SHP77 treated with DMSO at 0.1 percent for 48 hours (cell line): ENCODE measurements around the gene STK17A.

ENCODE experiments used
- DNase-seq: peaks from one replicate; lab custom pipeline; 2025; lab: John Stamatoyannopoulos, UW

STK17A gene

DNA sequence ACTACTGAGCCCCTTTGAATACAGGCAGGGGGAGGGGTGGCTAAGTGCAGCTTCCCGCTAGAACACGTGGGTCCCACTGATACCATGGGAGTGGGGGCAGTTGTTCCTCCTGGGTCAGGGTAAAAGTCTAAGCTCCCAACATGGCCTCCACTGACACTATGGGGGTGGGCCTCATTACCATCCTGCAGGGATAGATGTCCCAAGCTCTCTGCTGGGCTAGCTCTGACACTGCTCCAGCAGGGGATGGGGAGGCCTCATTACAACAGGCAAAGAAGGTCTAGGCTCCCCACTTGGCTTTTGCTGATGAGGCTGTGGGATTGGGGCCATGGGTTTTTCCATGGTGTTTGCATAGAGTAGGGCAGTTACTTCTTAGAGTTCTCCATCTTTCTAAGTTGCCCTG, 51.5 kb downstream of the STK17A start:
- no peak for DNase-seq

DNA sequence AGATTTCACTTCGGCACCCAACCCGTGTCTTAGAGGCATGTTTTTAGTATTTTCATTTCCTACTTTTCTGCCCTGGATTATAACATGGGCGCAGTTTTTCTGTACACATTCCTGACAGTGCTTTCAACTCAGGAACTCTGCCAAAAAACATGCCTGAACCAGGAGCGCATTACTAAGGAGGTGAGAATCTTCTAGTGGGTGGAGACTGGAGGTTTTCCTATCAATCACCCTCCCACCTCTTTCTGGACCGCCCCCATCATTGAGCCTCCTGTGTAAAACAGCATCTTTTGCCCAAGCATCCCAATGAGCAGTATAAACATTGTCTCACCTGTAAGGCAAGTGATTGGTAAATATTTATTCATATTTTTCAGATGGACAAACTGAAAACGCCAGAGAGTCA, 53.2 kb downstream of the STK17A start:
- DNase-seq = peak; percentile 78

- no peak for DNase-seq
Measured at GRCh38 chr7:43637114-43637806, 54.4 kb downstream of the STK17A start.

DNA sequence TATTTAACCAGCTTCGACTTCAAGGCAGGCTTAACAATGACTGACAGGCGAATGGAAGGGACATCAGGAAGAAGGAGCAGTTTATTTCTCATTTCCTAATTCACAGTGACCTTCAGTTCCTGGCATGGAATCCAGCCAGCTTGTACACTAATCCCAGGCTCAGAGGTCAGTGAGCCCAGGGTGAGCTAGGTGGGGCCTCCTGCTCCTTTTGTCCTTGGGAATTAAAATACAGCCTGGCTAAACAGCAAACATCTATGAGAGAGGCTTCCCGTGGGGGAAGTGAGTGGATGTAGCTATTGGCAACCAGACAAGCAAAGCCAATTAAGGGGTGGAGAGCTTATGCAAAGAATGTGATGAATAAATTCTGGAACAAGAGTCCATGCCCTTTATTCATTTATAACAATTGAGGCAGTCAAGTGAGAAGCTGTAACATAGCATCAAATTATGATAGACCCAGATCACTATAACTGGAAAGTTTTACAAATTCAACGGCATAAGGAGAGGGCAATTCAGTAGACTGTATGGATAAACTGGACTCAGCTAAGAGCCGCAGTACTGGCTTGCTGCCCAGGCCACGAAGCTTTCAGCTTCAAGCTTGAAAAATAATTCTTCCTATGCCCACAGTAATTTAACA, 57.1 kb downstream of the STK17A start:
- DNase-seq = peak; percentile 83

- no peak for DNase-seq
Measured at GRCh38 chr7:43640679-43641078, 57.8 kb downstream of the STK17A start.

- DNase-seq = no peak
Measured at GRCh38 chr7:43642897-43643630, 60.2 kb downstream of the STK17A start.

- DNase-seq = no peak
Measured at GRCh38 chr7:43643846-43644245, 60.9 kb downstream of the STK17A start.

DNA sequence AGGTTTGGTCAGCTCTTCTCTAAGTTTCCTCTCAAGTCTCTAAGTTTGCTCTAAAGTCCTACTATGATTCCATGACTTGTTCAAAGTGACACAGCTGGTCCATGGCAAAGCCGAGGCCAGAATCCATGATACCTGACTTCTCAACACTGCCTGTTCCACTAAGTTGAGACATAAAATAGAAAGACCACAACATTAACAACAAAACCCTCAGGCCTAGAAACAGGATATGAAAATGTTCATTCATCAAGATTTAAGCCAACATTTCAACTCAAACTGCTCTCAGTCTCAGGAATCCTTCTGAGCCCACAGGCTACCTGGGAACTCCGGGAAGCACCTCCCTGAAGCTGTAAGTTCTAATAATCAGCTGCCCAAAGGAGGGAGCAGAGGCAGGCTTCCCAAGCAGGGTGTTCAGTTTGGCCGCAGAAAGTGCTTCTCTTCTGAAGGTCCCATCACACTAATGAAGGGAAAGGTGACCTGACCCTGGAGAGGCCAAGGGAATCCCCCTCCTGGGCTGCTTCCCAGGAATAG, 62.9 kb downstream of the STK17A start:
- no peak for DNase-seq

GRCh38 chr7:43646603-43647338, 63.9 kb downstream of the STK17A start:
- DNase-seq = no peak

DNA sequence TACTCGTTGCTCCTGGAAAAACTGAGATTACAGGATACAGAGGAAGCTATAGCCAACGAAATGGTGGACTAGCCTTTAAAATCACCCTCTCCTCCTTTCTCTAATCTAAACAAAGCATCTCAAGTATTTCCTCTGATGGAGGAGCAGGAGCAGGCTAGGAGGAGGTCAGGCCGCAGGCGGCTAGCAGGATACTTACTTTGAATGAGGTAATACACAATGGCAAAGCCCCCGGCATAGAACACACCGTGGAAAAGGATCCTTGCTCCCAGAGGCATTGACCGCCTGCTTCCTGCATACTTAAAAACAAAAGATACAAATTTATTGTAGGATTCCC, 64.4 kb downstream of the STK17A start:
- no peak for DNase-seq

- DNase-seq = peak; percentile 85
Measured at GRCh38 chr7:43647673-43648472, 65.0 kb downstream of the STK17A start.

- DNase-seq = no peak
Measured at GRCh38 chr7:43648473-43649406, 65.8 kb downstream of the STK17A start.

DNA sequence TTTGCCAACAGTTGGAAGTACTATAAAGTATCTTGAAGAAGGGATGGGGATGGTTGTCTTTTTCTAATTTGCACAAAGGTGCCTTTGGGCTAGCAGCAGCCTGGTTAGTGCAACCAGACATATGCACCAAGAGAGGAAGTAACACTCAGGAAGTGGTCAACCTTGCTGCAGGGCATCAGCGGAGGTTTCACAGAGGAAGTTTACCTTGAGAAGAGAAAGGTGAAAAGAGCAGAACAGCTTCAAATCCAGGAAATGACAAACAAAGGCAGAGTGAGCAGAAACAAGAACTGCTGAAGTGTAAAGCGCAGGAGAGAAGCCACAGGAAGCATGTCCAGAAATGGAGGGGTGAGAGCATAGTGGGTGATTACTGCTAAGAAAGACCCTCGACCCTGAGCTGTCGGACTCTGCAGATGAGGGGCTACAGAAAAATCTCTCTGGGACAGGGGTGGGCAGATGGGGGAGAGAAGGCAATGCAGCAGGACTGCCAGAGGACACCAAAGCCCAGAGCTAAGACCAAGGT, 66.9 kb downstream of the STK17A start:
- no peak for DNase-seq

- no peak for DNase-seq
Measured at GRCh38 chr7:43650457-43651052, 67.6 kb downstream of the STK17A start.

DNA sequence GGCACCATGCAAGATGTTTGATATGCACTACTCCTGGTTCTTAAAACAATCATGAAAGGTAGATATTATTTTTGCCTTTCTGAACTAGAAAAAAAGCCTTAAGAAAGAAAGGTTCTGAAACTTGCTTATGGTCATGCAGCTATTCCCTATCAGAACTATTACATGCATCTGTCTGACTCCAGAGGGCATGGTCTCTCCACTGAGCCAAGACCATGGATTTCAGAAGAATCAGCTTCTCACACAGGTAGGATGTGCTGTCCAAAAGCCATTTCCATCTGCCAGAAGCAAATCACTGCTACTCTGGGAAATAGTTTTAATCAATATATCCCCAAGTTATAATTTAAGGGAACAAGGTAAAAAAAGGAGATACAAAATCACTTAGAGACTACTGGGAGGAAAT, 69.5 kb downstream of the STK17A start:
- no peak for DNase-seq

DNA sequence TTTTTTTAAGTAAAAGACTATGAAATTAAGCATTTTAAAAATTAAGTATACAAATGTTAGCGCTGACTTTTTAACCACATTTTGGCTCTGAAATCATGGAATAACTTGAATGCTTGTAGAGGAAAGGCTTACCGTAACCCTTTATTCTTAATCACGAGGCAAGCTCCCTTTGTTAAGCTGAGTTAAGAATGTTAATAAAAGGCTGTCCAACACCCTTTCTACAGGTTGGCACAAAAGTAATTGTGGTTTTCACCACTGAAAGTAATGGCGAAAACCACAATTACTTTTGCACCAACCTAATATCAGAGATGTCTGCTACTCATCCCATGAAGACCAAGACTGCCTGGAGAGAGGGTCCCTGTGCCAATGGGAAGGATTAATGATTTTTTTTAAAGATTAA, 70.6 kb downstream of the STK17A start:
- DNase-seq = no peak

GRCh38 chr7:43653891-43654504, 71.1 kb downstream of the STK17A start:
- no peak for DNase-seq

DNA sequence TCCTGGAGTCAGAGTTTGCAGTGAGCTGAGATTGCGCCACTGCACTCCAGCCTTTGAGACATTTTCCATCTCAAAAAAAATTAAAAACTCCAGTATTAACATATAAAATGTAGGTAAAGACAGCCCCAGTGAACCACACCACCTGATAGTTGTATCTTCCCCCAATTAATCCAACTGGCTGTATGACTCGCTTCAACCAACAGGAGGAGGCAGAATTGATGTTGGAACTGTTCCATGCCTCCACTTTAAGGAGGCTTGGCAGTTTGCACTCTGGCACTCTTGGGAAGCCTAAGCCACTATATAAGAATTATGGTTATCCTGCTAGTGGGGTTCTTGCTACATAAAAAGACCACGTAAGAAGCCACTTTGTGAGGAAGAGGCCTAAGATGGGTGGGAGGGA, 72.7 kb downstream of the STK17A start:
- no peak for DNase-seq

GRCh38 chr7:43656997-43657396, 74.1 kb downstream of the STK17A start:
- no peak for DNase-seq
